Activated CD4-positive, alpha-beta T cell treated with anti-CD3 and anti-CD28 coated beads for 36 hours (primary cell): ENCODE results near the gene NEXN. TPM values are rescaled to one million over a fixed set of nuclear protein-coding genes. Genes with fewer than 3 reads are reported as not detected.

ENCODE experiments used
- ATAC-seq: fragments of 200-7000 bp; cut with Tn5 transposase; one replicate; pipeline ENCODE4 v1.10.0; 2021; ENCODE audit warnings: mild to moderate bottlenecking, moderate library complexity
- CTCF ChIA-PET: fragments of 350-600 bp; sonication (Branson Sonifier 250); formaldehyde crosslinking; loops from one replicate; lab custom pipeline; 2021; ENCODE audit warnings: antibody characterized with exemption; lab: Charles Lee
- POLR2A ChIA-PET: fragments of 350-600 bp; sonication (Branson Sonifier 250); formaldehyde crosslinking; loops from one replicate; lab custom pipeline; 2021; ENCODE audit warnings: antibody characterized with exemption, inconsistent platforms; lab: Charles Lee
- DNase-seq: peaks from one replicate; pipeline ENCODE4 v3.0.0-alpha.2; 2020
- H3K27ac Mint-ChIP-seq: one replicate; pipeline ENCODE4 v1.8.0; 2021; ENCODE audit warnings: mixed read lengths
- H3K27me3 Mint-ChIP-seq: one replicate; pipeline ENCODE4 v1.8.0; 2021; ENCODE audit warnings: mixed read lengths
- H3K36me3 Mint-ChIP-seq: one replicate; pipeline ENCODE4 v1.8.0; 2021; ENCODE audit warnings: low read depth, mixed read lengths
- H3K4me1 Mint-ChIP-seq: one replicate; pipeline ENCODE4 v1.8.0; 2021; ENCODE audit warnings: mixed read lengths
- H3K4me3 Mint-ChIP-seq: one replicate; pipeline ENCODE4 v1.8.0; 2021; ENCODE audit warnings: mild to moderate bottlenecking, moderate library complexity, mixed read lengths
- H3K9me3 Mint-ChIP-seq: one replicate; pipeline ENCODE4 v1.8.0; 2021; ENCODE audit warnings: low read depth, mixed read lengths
- intact Hi-C, 2 experiments: fragments of 100-400 bp; cut with DNase I in 1 of 2; cut with micrococcal nuclease in 1 of 2; formaldehyde crosslinking; loops; one replicate each; pipeline versions ENCODE4 v1.14.2 to v1.15.1; 2022 to 2024; cut with DNase I, micrococcal nuclease
- total RNA-seq, 2 experiments: library from RNA; stranded (reverse); gene quantifications; one replicate each; pipeline ENCODE4 v1.2.3, GENCODE V29; 2021

Gene NEXN
- total RNA-seq, 2 experiments from 2014 or later, result 2.1 to 3.6 TPM

DNA sequence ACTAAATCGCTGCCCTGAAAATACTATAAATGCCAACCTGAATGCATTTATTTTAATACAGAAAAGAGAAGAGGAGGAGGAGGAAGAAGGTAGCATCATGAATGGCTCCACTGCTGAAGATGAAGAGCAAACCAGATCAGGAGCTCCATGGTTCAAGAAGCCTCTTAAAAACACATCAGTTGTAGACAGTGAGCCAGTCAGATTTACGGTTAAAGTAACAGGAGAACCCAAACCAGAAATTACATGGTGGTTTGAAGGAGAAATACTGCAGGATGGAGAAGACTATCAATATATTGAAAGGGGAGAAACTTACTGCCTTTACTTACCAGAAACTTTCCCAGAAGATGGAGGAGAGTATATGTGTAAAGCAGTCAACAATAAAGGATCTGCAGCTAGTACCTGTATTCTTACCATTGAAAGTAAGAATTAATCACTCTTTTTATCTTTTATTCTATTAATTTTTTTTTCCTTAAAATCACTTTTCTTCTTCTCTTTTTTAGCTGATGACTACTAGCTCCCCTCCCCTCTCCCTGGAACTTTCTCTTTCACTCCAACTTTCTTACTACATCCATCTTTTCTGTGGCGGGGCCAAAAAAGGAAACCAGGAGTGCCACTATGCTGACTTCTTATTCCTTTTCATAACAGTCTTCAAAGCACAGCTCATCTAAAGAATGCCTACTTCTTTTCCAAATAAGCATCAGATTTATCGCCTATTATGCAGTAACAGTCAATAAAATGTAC lies 54.1 kb downstream of the NEXN start:
- Mint-ChIP-seq H3K36me3 (peaks cover 38% of the 10 kb centered on the region), H3K4me3 (no peak overlapping the region), H3K27ac (peak overlapping the region; percentile 24), H3K27me3 (no peaks in the 10 kb centered on the region), H3K9me3 (no peaks in the 10 kb centered on the region), H3K4me1 (peaks cover 19% of the 10 kb centered on the region)
- no peak for DNase-seq
- ATAC-seq, result no peak
- intact Hi-C loops, result loop anchor here in 1 of 2 experiments (5.0 kb wide), 1 partner anchor 155 kb away; no protein-coding TSS in a partner anchor
- ChIA-PET CTCF (interaction anchor here (0.9 to 1.2 kb wide), 2 partner anchors 12 to 67 kb away, joined by 4 to 5 read pairs; no protein-coding TSS in a partner anchor), POLR2A (interaction anchor here (0.7 to 2.4 kb wide), 4 partner anchors 12 to 348 kb away, joined by 3 to 16 read pairs (median 4); partner anchors contain the start of gene FUBP1)

- CTCF ChIA-PET, result no interaction called here
- no peak for ATAC-seq
- no peak overlapping the region for H3K4me3 Mint-ChIP-seq
- intact Hi-C loops, result no loop called here
- H3K9me3 Mint-ChIP-seq, result no peaks in the 10 kb centered on the region
- H3K27me3 Mint-ChIP-seq, result no peaks in the 10 kb centered on the region
- no peak for DNase-seq
- peaks cover 55% of the 10 kb centered on the region for H3K36me3 Mint-ChIP-seq
- H3K27ac Mint-ChIP-seq, result peak overlapping the region; percentile 42
- peaks cover 33% of the 10 kb centered on the region for H3K4me1 Mint-ChIP-seq
- POLR2A ChIA-PET, result no interaction called here
These were observed 56.9 kb downstream of the NEXN start for GRCh38 chr1:77945345-77945744.

DNA sequence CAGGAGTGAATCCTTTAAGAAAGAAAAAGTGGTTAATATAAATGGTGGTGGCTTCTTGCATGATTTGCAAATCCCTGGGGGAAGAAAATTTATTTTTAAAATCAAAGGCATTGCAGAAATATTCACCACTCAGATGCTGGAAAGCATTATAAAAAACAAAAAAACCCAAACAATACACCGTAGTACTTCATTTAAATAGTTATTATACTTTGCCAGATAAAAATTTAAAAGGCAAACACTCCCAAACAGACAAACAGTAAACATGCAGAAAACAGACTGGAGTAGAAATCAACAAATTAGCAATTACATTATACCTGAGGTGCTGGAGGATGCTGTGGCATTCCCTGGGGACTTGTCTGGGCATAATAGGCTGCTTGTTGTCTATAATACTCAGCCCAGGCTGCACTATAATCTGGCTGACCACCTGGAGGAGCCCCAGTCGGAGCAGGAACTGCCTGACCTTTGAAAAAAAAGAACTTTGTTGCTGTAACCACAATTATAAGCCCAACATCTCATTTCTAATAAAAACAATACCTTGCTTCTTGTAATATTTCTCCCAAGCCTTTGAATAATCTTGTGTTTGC lies 60.5 kb downstream of the NEXN start:
- H3K27me3 Mint-ChIP-seq, result no peaks in the 10 kb centered on the region
- CTCF ChIA-PET, result no interaction called here
- intact Hi-C loops, result loop anchor here in 1 of 2 experiments (2.0 kb wide), 1 partner anchor 18 kb away; no protein-coding TSS in a partner anchor

DNA sequence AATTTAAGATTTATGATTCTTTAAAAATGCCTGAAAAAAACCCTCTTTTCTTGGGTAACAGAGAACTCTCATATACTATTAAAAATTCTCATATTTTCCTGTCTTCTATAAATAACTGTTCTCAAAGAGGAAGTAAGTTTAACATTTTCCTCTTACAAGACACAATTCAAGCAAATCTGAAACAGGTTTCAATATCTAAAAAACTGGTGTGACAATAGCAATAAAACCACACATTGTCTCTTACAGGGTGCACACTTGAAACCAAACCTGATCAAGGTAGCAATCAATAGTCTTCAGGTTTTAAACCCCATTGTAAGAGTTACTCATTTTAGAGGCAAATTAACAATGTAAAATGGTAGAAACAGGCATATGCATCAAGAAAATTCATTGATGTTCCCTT lies 62.4 kb downstream of the NEXN start:
- DNase-seq, result no peak
- CTCF ChIA-PET, result interaction anchor here (0.8 to 1.6 kb wide), 2 partner anchors 9 to 10 kb away, joined by 3 to 5 read pairs; no protein-coding TSS in a partner anchor
- Mint-ChIP-seq H3K36me3 (peaks cover 65% of the 10 kb centered on the region), H3K4me1 (peaks cover 34% of the 10 kb centered on the region), H3K4me3 (no peak overlapping the region), H3K27me3 (no peaks in the 10 kb centered on the region), H3K27ac (peak overlapping the region; percentile 76), H3K9me3 (no peaks in the 10 kb centered on the region)
- intact Hi-C loops, result no loop called here
- POLR2A ChIA-PET, result interaction anchor here (0.7 kb wide), 1 partner anchor 642 kb away, joined by 3 read pairs; no protein-coding TSS in a partner anchor
- ATAC-seq, result peak; percentile 61

More for the DNA sequence above, 60.5 kb downstream of the NEXN start:
- Mint-ChIP-seq H3K4me1 (peaks cover 36% of the 10 kb centered on the region), H3K4me3 (no peak overlapping the region), H3K9me3 (no peaks in the 10 kb centered on the region), H3K27ac (peak overlapping the region; percentile 74), H3K36me3 (peaks cover 64% of the 10 kb centered on the region)
- POLR2A ChIA-PET, result interaction anchor here (0.7 kb wide), 1 partner anchor 25 kb away, joined by 4 read pairs; no protein-coding TSS in a partner anchor
- ATAC-seq (no peak), DNase-seq (no peak)

DNA sequence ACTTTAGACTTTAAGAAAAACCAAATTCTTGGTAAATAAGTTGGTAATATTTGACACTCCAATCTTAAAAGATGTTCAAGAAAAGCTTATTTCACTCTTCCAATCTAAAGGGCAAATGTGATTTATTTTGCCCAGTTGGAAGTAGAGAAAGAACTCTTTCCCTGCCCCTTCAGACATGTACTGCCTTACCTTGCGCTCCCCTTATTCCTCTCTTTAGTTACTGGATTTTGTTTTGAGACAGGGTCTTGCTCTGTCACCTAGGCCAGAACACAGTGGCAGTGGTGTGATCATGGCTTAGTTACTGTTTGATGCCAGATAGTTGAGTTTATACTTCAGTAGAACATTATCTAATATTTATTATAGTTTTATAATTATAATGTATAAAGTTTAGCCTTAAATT lies 62.9 kb downstream of the NEXN start:
- ATAC-seq (no peak), DNase-seq (no peak)
- CTCF ChIA-PET, result interaction anchor here (0.8 to 1.6 kb wide), 2 partner anchors 8 to 9 kb away, joined by 3 to 5 read pairs; no protein-coding TSS in a partner anchor
- H3K4me3 Mint-ChIP-seq, result no peak overlapping the region
- H3K36me3 Mint-ChIP-seq, result peaks cover 65% of the 10 kb centered on the region
- POLR2A ChIA-PET, result interaction anchor here (0.7 kb wide), 1 partner anchor 643 kb away, joined by 3 read pairs; no protein-coding TSS in a partner anchor
- H3K4me1 Mint-ChIP-seq, result peaks cover 34% of the 10 kb centered on the region
- H3K27ac Mint-ChIP-seq, result peak overlapping the region; percentile 74
- H3K9me3 Mint-ChIP-seq, result no peaks in the 10 kb centered on the region
- no peaks in the 10 kb centered on the region for H3K27me3 Mint-ChIP-seq
- intact Hi-C loops, result no loop called here

- no peak for DNase-seq
- ChIA-PET CTCF (interaction anchor here (0.6 kb wide), 1 partner anchor 10 kb away, joined by 3 read pairs; no protein-coding TSS in a partner anchor), POLR2A (interaction anchor here (0.6 kb wide), 1 partner anchor 12 kb away, joined by 4 read pairs; no protein-coding TSS in a partner anchor)
- no peak overlapping the region for H3K27ac Mint-ChIP-seq
- no peaks in the 10 kb centered on the region for H3K9me3 Mint-ChIP-seq
- H3K27me3 Mint-ChIP-seq, result no peaks in the 10 kb centered on the region
- H3K4me1 Mint-ChIP-seq, result peaks cover 30% of the 10 kb centered on the region
- no peak for ATAC-seq
- H3K36me3 Mint-ChIP-seq, result peaks cover 60% of the 10 kb centered on the region
- intact Hi-C loops, result no loop called here
- no peak overlapping the region for H3K4me3 Mint-ChIP-seq
These were observed 65.5 kb downstream of the NEXN start for GRCh38 chr1:77953907-77954306.

DNA sequence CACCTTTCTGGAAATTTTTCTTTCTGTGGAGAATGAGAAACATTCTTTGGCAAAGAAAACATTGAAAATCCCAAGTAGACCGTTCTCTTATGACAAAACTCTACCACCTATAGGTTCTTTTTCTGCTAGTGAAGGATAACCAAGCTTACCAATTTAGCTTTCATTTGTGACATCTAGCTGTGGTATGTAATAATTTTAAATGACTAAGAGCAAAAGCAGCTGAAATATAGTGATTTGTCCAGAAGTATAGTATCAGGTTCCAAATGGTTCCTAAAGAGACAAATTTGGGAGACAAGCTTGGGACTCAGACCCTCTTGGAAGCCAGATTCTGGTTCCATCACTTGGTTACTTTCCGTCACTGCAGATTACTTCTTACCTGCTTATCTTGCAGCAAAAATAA lies 66.1 kb downstream of the NEXN start:
- DNase-seq (no peak), ATAC-seq (no peak)
- no peaks in the 10 kb centered on the region for H3K27me3 Mint-ChIP-seq
- peaks cover 29% of the 10 kb centered on the region for H3K4me1 Mint-ChIP-seq
- intact Hi-C loops, result no loop called here
- H3K36me3 Mint-ChIP-seq, result peaks cover 62% of the 10 kb centered on the region
- H3K27ac Mint-ChIP-seq, result no peak overlapping the region
- H3K4me3 Mint-ChIP-seq, result no peak overlapping the region
- POLR2A ChIA-PET, result interaction anchor here (0.6 kb wide), 1 partner anchor 12 kb away, joined by 4 read pairs; no protein-coding TSS in a partner anchor
- CTCF ChIA-PET, result interaction anchor here (0.8 to 1.0 kb wide), 2 partner anchors 10 to 12 kb away, joined by 3 to 5 read pairs; no protein-coding TSS in a partner anchor
- no peaks in the 10 kb centered on the region for H3K9me3 Mint-ChIP-seq

GRCh38 chr1:77955709-77956108 lies 67.3 kb downstream of the NEXN start:
- Mint-ChIP-seq H3K36me3 (peaks cover 67% of the 10 kb centered on the region), H3K9me3 (no peaks in the 10 kb centered on the region), H3K27ac (no peak overlapping the region), H3K4me1 (peaks cover 30% of the 10 kb centered on the region), H3K4me3 (no peak overlapping the region), H3K27me3 (no peaks in the 10 kb centered on the region)
- DNase-seq, result no peak
- POLR2A ChIA-PET, result interaction anchor here (0.7 kb wide), 1 partner anchor 20 kb away, joined by 3 read pairs; no protein-coding TSS in a partner anchor
- intact Hi-C loops, result no loop called here
- CTCF ChIA-PET, result interaction anchor here (2.0 to 3.3 kb wide), 2 partner anchors 8 to 16 kb away, joined by 7 to 11 read pairs; no protein-coding TSS in a partner anchor
- ATAC-seq, result no peak

DNA sequence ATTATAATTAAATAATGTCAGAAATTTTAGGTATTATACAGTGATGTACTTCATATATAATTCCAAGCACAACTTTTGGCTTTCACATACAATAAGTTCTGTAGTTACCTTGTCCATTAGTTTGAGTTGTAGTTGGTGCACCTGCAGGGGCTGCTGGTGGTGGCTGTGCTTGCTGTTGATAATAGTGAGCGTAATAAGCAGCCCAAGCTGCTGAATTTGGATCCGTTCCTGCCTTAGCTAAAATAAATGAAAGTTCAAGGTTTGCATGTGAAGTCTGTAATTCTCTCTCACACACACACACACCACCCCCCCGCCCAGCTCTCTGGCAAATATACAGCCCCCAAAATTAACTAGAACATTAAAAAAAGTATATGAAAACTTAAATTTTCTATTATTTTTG lies 68.0 kb downstream of the NEXN start:
- peaks cover 67% of the 10 kb centered on the region for H3K36me3 Mint-ChIP-seq
- intact Hi-C loops, result no loop called here
- H3K27ac Mint-ChIP-seq, result no peak overlapping the region
- peaks cover 30% of the 10 kb centered on the region for H3K4me1 Mint-ChIP-seq
- POLR2A ChIA-PET, result interaction anchor here (0.5 to 1.4 kb wide), 4 partner anchors 10 to 48 kb away, joined by 3 read pairs; partner anchors contain the start of gene DNAJB4
- DNase-seq (no peak), ATAC-seq (no peak)
- H3K9me3 Mint-ChIP-seq, result no peaks in the 10 kb centered on the region
- CTCF ChIA-PET, result interaction anchor here (0.6 to 3.3 kb wide), 4 partner anchors 9 to 15 kb away, joined by 3 to 11 read pairs (median 6); no protein-coding TSS in a partner anchor
- H3K4me3 Mint-ChIP-seq, result no peak overlapping the region
- no peaks in the 10 kb centered on the region for H3K27me3 Mint-ChIP-seq

DNA sequence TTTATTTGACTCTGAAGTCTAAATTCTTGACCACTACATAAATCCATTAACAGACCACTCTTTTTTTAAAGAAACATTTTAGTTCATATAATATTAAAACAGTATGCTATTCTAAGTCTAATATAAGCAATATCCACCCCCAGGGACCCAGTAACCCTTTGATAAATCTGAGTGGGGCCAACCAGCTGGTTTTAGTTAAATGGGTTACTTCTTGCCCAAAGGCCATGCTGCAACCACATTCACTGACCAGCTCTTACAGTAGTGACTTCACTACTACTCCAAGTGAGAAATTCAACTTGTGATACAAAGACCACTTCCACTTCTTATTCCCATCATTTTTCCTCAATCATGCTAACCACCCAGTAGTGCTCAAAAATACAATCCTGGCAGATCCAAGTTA lies 70.0 kb downstream of the NEXN start:
- Mint-ChIP-seq H3K36me3 (peaks cover 69% of the 10 kb centered on the region), H3K4me1 (peaks cover 33% of the 10 kb centered on the region), H3K4me3 (no peak overlapping the region), H3K27ac (peak overlapping the region; percentile 27), H3K27me3 (no peaks in the 10 kb centered on the region), H3K9me3 (no peaks in the 10 kb centered on the region)
- intact Hi-C loops, result no loop called here
- ATAC-seq (no peak), DNase-seq (no peak)
- CTCF ChIA-PET, result interaction anchor here (3.3 kb wide), 1 partner anchor 11 kb away, joined by 11 read pairs; no protein-coding TSS in a partner anchor
- POLR2A ChIA-PET, result no interaction called here

DNA sequence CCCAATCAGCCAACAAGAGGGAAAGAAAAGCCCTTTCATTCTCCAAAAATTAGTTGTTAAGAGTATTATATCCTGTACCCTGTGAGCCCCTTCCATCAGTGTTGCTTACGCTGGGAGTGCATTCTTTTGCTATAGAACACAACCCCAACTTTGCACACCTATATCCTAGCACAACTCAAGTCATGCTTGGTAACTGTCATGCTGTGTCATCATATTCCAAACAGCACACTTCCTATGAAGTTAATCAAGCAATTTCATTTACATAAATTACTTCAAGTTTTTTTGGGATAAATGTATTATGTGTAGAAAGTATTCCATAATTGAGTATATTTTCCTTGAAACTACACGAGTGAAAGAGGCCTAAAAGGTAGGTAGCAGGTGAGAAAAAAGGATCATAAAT lies 70.4 kb downstream of the NEXN start:
- H3K9me3 Mint-ChIP-seq, result no peaks in the 10 kb centered on the region
- DNase-seq (no peak), ATAC-seq (no peak)
- peaks cover 69% of the 10 kb centered on the region for H3K36me3 Mint-ChIP-seq
- H3K4me3 Mint-ChIP-seq, result no peak overlapping the region
- POLR2A ChIA-PET, result no interaction called here
- CTCF ChIA-PET, result no interaction called here
- H3K27me3 Mint-ChIP-seq, result no peaks in the 10 kb centered on the region
- intact Hi-C loops, result no loop called here
- H3K27ac Mint-ChIP-seq, result peak overlapping the region; percentile 27
- peaks cover 36% of the 10 kb centered on the region for H3K4me1 Mint-ChIP-seq
